NCI-H2107 treated with DMSO at 0.1 percent for 48 hours (cell line): ENCODE results near the gene OR10G8.

Source experiments
- DNase-seq: peaks from one replicate; lab custom pipeline; 2025; ENCODE audit not compliant: unreplicated experiment; lab: John Stamatoyannopoulos, UW

The OR10G8 gene

DNA sequence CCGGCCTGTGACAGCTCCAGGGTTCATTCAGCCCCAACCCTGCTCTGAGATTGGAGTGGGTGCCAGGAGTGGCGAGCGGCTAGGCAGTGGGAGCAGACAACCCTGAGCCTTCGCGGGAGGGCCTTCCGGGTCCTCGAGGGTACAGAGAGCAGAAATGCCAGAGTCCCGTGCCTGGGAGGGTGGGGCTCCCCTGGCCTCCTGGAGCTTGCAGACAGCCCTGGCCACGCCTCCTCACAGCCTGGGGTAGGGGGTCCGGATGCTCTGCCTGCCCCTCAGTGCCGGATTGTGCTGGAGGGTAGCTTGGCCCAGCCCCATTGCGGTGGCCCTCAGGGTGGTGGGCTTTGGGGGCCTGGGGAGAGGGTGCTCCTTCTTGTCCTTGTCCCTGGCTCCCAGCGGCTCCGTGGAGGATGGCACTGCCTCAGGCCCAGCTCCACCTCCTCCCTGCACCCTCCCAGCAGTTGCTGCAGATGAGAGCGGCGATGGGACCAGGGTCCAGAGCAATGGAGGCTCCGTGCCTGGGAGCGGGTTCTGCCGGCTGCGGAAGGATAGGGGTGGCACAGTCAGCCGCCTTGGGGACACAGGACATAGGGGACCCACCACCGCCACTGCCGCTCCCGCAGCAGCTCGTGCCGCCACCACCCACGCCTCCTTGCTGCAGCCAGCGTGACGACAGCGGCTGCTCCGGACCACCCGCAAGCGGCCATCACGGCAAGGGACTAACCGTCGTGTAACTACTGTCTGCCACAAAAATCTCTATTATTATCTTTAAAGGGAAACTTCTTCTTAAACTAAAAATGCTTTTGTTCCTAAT lies 49.4 kb downstream of the OR10G8 start:
- no peak for DNase-seq

DNA sequence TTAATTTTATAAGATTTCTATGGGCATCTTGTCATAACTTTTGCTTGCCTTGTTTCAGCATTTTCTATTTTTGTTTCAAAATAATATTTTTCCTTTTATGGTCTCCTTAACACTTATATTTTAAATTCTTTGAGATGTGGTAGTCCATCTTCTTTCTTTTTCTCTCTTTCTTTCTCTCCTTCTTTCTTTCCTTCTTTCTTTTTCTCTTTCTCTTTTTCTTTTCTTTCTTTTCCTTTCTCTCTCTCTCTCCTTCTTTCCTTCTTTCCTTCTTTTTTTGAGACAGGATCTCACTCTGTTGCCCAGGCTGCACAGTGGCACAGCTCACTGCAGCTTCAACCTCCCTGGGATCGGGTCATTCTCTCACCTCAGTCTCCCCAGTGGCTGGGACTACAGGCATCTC lies 50.7 kb downstream of the OR10G8 start:
- DNase-seq = no peak

- DNase-seq = no peak
Observed at GRCh38 chr11:124078591-124078990, 52.0 kb downstream of the OR10G8 start.

DNA sequence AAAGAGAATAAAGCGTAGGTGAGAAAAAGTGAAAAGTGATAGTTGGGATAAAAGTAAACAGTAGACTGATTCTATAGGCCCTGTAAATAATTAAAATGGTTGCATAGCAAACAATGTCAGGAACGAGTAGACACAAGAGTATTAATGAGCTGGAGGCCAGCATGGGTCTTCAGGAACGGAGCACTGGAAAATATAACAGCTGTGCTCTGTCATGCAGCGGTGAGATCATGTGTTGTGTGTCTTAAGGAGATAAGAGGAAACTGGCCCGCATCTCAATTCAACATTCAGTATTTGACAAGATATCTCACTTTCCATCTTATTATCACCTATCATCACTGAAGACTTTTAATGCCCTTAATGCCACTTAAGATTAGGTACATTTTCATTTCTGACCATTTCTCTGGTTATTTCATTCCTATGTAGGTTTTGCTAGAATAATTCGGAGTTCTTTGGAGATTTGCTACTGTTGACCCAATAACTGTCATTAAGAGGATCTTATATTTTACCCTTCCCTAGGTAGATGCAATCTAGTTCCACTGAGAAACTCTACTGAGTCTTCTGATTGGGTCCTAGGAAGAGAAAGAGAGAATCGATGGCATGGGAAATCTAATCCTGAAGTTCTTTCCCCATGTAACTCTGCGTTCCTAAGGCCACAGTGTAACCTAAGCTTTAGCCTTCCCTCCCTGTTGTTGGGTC lies 53.2 kb downstream of the OR10G8 start:
- DNase-seq = no peak
